GM19099 (cell line): ENCODE data around the gene BCORL1.

Experiments used
- POLR2A ChIP-seq: IDR thresholded peaks from 3 replicates; pipeline ENCODE4 v1.6.1; 2011; ENCODE audit warnings: low read depth; ENCODE audit not compliant: insufficient read length; ENCODE audit errors: extremely low read depth

The BCORL1 gene

GRCh38 chrX:130084631-130085237 lies 102.3 kb downstream of the BCORL1 start:
- peak; percentile 9 for TF ChIP-seq POLR2A

GRCh38 chrX:130085551-130086446 lies 103.4 kb downstream of the BCORL1 start:
- peak; percentile 50 for TF ChIP-seq POLR2A

- peak; percentile 53 for TF ChIP-seq POLR2A
Observed at GRCh38 chrX:130086447-130087206, 104.2 kb downstream of the BCORL1 start.

- no peak for TF ChIP-seq POLR2A
Observed at GRCh38 chrX:130090364-130090763, 107.9 kb downstream of the BCORL1 start.

GRCh38 chrX:130091980-130092522 lies 109.6 kb downstream of the BCORL1 start:
- TF ChIP-seq POLR2A = peak; percentile 46

- TF ChIP-seq POLR2A = no peak
Observed at GRCh38 chrX:130093271-130093670, 110.8 kb downstream of the BCORL1 start.

GRCh38 chrX:130094696-130095095 lies 112.3 kb downstream of the BCORL1 start:
- TF ChIP-seq POLR2A = no peak

- TF ChIP-seq POLR2A = no peak
Observed at GRCh38 chrX:130095249-130096030, 113.0 kb downstream of the BCORL1 start.

- no peak for TF ChIP-seq POLR2A
Observed at GRCh38 chrX:130097507-130098209, 115.2 kb downstream of the BCORL1 start.

- no peak for TF ChIP-seq POLR2A
Observed at GRCh38 chrX:130098210-130098552, 115.7 kb downstream of the BCORL1 start.

GRCh38 chrX:130100180-130100579 lies 117.7 kb downstream of the BCORL1 start:
- no peak for TF ChIP-seq POLR2A

- TF ChIP-seq POLR2A = no peak
Observed at GRCh38 chrX:130103605-130104004, 121.2 kb downstream of the BCORL1 start.

- TF ChIP-seq POLR2A = no peak
Observed at GRCh38 chrX:130105244-130105643, 122.8 kb downstream of the BCORL1 start.

GRCh38 chrX:130106071-130106470 lies 123.6 kb downstream of the BCORL1 start:
- no peak for TF ChIP-seq POLR2A
